Hematopoietic multipotent progenitor cell treated with erythropoietin and hydrocortisone succinate and interleukin-3 and kit ligand, for 8 days (in vitro differentiated cells): ENCODE data around the gene MYCN.
"Not testable (repeated sequence)": the region's sequence is repeated elsewhere in the genome, so short reads cannot be mapped to it uniquely, and the experiment has no call there.

Source experiments
- DNase-seq: peaks from one replicate; pipeline ENCODE4 v3.0.0-alpha.2; 2015

MYCN gene

GRCh38 chr2:15945909-15946705 lies 5.8 kb downstream of the MYCN start:
- DNase-seq = no peak

GRCh38 chr2:15946983-15947382 lies 6.6 kb downstream of the MYCN start:
- no peak for DNase-seq

GRCh38 chr2:15947431-15947830 lies 7.1 kb downstream of the MYCN start:
- no peak for DNase-seq

GRCh38 chr2:15948704-15948957 lies 8.3 kb downstream of the MYCN start:
- DNase-seq = no peak

GRCh38 chr2:15949126-15949525 lies 8.8 kb downstream of the MYCN start:
- no peak for DNase-seq

- no peak for DNase-seq
These were observed 9.2 kb downstream of the MYCN start for GRCh38 chr2:15949551-15949950.

GRCh38 chr2:15950088-15950952 lies 10.0 kb downstream of the MYCN start:
- DNase-seq = no peak

GRCh38 chr2:15951936-15952335 lies 11.6 kb downstream of the MYCN start:
- DNase-seq = not testable (repeated sequence)

GRCh38 chr2:15952451-15953146 lies 12.2 kb downstream of the MYCN start:
- no peak for DNase-seq

GRCh38 chr2:15953147-15953630 lies 12.8 kb downstream of the MYCN start:
- DNase-seq = no peak

GRCh38 chr2:15953891-15954680 lies 13.7 kb downstream of the MYCN start:
- DNase-seq = no peak

GRCh38 chr2:15954761-15955160 lies 14.4 kb downstream of the MYCN start:
- DNase-seq = no peak

- DNase-seq = no peak
These were observed 15.1 kb downstream of the MYCN start for GRCh38 chr2:15955232-15955988.

GRCh38 chr2:15956230-15956629 lies 15.9 kb downstream of the MYCN start:
- no peak for DNase-seq

GRCh38 chr2:15956751-15957736 lies 16.7 kb downstream of the MYCN start:
- no peak for DNase-seq

- no peak for DNase-seq
These were observed 17.7 kb downstream of the MYCN start for GRCh38 chr2:15957881-15958713.

GRCh38 chr2:15959331-15960153 lies 19.2 kb downstream of the MYCN start:
- DNase-seq = no peak

GRCh38 chr2:15960154-15960520 lies 19.8 kb downstream of the MYCN start:
- not testable (repeated sequence) for DNase-seq
